ENCODE results near the gene DGKI. TPM values are rescaled to one million over a fixed set of nuclear protein-coding genes. Genes with fewer than 3 reads are reported as not detected.

DGKI gene
- total RNA-seq, 2 donors from 2014 or later: 0.04 to 0.64 TPM

GRCh38 chr7:137591421-137591837 is 255.3 kb downstream of the DGKI start:
- peaks cover 19% of the 10 kb centered on the region for H3K4me1 Mint-ChIP-seq
- peak overlapping the region; percentile 62 for H3K27ac ChIP-seq (ENCODE audit: low read depth, low read length)
- H3K9ac ChIP-seq (ENCODE audit: extremely low read depth, low read length, poor library complexity, severe bottlenecking): no peak overlapping the region
- no peaks in the 10 kb centered on the region for H3K9me3 ChIP-seq (ENCODE audit: control insufficient read depth, low read length)
- 76 to 85% methylated on average over 5 of the region's 5 CpGs for WGBS, 2 experiments (ENCODE audit: insufficient coverage in 1 of 2, insufficient read length in 1 of 2)
- TF ChIP-seq, protein P1, sequence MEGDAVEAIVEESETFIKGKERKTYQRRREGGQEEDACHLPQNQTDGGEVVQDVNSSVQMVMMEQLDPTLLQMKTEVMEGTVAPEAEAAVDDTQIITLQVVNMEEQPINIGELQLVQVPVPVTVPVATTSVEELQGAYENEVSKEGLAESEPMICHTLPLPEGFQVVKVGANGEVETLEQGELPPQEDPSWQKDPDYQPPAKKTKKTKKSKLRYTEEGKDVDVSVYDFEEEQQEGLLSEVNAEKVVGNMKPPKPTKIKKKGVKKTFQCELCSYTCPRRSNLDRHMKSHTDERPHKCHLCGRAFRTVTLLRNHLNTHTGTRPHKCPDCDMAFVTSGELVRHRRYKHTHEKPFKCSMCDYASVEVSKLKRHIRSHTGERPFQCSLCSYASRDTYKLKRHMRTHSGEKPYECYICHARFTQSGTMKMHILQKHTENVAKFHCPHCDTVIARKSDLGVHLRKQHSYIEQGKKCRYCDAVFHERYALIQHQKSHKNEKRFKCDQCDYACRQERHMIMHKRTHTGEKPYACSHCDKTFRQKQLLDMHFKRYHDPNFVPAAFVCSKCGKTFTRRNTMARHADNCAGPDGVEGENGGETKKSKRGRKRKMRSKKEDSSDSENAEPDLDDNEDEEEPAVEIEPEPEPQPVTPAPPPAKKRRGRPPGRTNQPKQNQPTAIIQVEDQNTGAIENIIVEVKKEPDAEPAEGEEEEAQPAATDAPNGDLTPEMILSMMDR (conservative IDR thresholded peaks at IDR 0.05): no peak
- peaks cover 8% of the 10 kb centered on the region for H3K4me1 ChIP-seq (ENCODE audit: control insufficient read depth, insufficient read depth, low read length)
- H3K36me3 ChIP-seq (ENCODE audit: control insufficient read depth, insufficient read depth, low read length): no peaks in the 10 kb centered on the region
- H3K9me3 Mint-ChIP-seq: no peaks in the 10 kb centered on the region
- no peak overlapping the region for H3K4me3 Mint-ChIP-seq
- DNase-seq: peak; percentile 60
- no peaks in the 10 kb centered on the region for H3K27me3 ChIP-seq (ENCODE audit: control insufficient read depth, insufficient read depth, low read length, poor library complexity, severe bottlenecking)
- H3K27me3 Mint-ChIP-seq (ENCODE audit: insufficient read depth): peaks cover 22% of the 10 kb centered on the region
- no peak overlapping the region for H3K27ac Mint-ChIP-seq
- H3K36me3 Mint-ChIP-seq (ENCODE audit: low read depth): no peaks in the 10 kb centered on the region
- no peak overlapping the region for H3K4me3 ChIP-seq (ENCODE audit: low read length)

GRCh38 chr7:137590756-137591305 is 255.9 kb downstream of the DGKI start:
- Mint-ChIP-seq H3K9me3 (no peaks in the 10 kb centered on the region), H3K4me3 (no peak overlapping the region), H3K4me1 (peaks cover 23% of the 10 kb centered on the region), H3K36me3 (ENCODE audit: low read depth) (no peaks in the 10 kb centered on the region), H3K27ac (no peak overlapping the region), H3K27me3 (ENCODE audit: insufficient read depth) (peaks cover 23% of the 10 kb centered on the region)
- TF ChIP-seq, protein P1 (conservative IDR thresholded peaks at IDR 0.05): no peak
- Histone ChIP-seq H3K9ac (ENCODE audit: extremely low read depth, low read length, poor library complexity, severe bottlenecking) (no peak overlapping the region), H3K27me3 (ENCODE audit: control insufficient read depth, insufficient read depth, low read length, poor library complexity, severe bottlenecking) (no peaks in the 10 kb centered on the region), H3K36me3 (ENCODE audit: control insufficient read depth, insufficient read depth, low read length) (no peaks in the 10 kb centered on the region), H3K4me3 (ENCODE audit: low read length) (no peak overlapping the region), H3K27ac (ENCODE audit: low read depth, low read length) (peak overlapping the region; percentile 62), H3K9me3 (ENCODE audit: control insufficient read depth, low read length) (no peaks in the 10 kb centered on the region), H3K4me1 (ENCODE audit: control insufficient read depth, insufficient read depth, low read length) (peaks cover 8% of the 10 kb centered on the region)
- WGBS, 2 experiments (ENCODE audit: insufficient coverage in 1 of 2, insufficient read length in 1 of 2): 83 to 88% methylated on average over 6 to 15 of the region's 15 CpGs
- peak; percentile 55 for DNase-seq

- WGBS, 2 experiments (ENCODE audit: insufficient coverage in 1 of 2, insufficient read length in 1 of 2): 84 to 97% methylated on average over 5 to 7 of the region's 7 CpGs
- no peak overlapping the region for H3K27ac Mint-ChIP-seq
- H3K27ac ChIP-seq (ENCODE audit: low read depth, low read length): peak overlapping the region; percentile 62
These were observed 256.6 kb downstream of the DGKI start for GRCh38 chr7:137590071-137590755.

More at GRCh38 chr7:137590071-137590755, 256.6 kb downstream of the DGKI start:
- Mint-ChIP-seq H3K9me3 (no peaks in the 10 kb centered on the region), H3K4me3 (no peak overlapping the region), H3K4me1 (peaks cover 27% of the 10 kb centered on the region), H3K36me3 (ENCODE audit: low read depth) (no peaks in the 10 kb centered on the region), H3K27me3 (ENCODE audit: insufficient read depth) (peaks cover 23% of the 10 kb centered on the region)
- DNase-seq: no peak
- no peak overlapping the region for H3K4me3 ChIP-seq (ENCODE audit: low read length)
- H3K27me3 ChIP-seq (ENCODE audit: control insufficient read depth, insufficient read depth, low read length, poor library complexity, severe bottlenecking): no peaks in the 10 kb centered on the region
- TF ChIP-seq, protein P1 (conservative IDR thresholded peaks at IDR 0.05): no peak
- H3K4me1 ChIP-seq (ENCODE audit: control insufficient read depth, insufficient read depth, low read length): peaks cover 9% of the 10 kb centered on the region
- no peak overlapping the region for H3K9ac ChIP-seq (ENCODE audit: extremely low read depth, low read length, poor library complexity, severe bottlenecking)
- no peaks in the 10 kb centered on the region for H3K9me3 ChIP-seq (ENCODE audit: control insufficient read depth, low read length)
- no peaks in the 10 kb centered on the region for H3K36me3 ChIP-seq (ENCODE audit: control insufficient read depth, insufficient read depth, low read length)
